ENCODE results near the gene MYT1.
A peak's percentile ranks its signal among the peaks of the same experiment; 100 is the strongest.
"Not testable (repeated sequence)": the region's sequence is repeated elsewhere in the genome, so short reads cannot be mapped to it uniquely, and the experiment has no call there.

Gene MYT1

DNA sequence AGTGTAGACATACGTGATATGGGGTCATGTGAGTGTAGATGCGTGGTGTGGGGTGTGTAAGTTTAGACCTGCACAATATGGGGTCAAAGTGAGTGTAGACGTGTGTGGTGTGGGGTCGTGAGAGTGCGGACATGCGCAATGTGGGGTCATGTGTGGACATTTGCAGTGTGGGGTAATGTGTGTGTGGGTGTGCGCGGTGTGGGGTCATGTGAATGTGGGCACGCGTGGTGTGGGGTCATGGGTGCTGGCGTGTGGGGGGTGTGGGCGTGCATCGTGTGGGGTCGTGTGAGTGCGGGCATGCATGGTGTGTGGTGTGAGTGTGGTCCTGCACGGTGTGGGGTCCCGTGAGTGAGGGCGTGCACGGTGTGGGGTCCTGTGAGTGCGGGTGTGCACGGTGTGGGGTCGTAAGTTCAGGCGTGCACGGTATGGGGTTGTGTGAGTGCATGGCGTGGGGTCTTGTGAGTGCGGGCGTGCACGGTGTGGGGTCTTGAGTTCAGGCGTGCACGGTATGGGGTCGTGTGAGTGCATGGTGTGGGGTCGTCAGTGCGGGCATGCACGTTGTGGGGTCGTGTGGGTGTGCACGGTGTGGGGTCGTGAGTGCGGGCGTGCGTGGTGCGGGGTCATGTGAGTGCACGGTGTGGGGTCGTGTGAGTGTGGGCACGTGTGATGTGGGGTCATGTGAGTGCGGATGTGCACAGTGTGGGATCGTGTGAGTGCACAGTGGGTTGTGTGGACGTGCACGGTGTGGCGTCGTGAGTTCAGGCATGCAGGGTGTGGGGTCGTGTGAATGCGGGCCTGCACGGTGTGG, 105.6 kb downstream of the MYT1 start:
- no peak for DNase-seq (ENCODE audit: low spot score)

DNA sequence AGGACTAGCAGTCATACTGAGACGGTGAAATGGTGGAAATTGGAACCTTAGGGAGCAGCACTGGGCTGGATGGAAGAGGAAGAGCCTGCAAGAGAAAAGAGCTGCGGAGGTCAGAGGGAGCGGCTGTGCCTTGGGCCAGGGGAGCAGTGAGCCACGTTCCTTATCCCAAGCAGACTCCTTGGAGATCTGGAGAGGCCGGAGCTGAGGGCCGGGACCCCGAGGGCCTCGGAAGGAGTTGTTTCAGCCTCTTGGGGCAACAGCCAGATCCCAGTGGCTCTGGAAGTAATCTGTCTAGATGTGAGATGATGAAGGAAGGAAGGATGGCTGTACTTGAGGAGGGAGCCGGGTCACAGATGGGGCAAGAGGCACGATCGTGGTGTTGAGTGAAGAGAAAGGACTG, 107.4 kb downstream of the MYT1 start:
- DNase-seq (ENCODE audit: low spot score), result no peak

DNA sequence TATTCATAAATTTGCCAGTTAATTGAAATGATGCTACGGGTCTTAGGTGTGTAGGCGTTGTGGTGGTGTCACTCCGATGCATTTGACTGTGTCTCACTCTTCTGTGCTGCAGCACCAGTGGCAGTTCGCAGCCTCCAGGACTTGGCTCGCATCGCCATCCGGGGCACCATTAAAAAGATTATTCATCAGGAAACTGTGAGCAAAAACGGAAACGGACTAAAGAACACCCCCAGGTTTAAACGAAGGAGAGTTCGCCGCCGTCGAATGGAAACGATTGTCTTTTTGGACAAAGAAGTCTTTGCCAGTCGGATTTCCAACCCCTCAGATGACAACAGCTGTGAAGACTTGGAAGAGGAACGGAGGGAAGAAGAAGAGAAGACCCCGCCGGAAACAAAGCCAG, 108.9 kb downstream of the MYT1 start:
- no peak for DNase-seq (ENCODE audit: low spot score)

DNA sequence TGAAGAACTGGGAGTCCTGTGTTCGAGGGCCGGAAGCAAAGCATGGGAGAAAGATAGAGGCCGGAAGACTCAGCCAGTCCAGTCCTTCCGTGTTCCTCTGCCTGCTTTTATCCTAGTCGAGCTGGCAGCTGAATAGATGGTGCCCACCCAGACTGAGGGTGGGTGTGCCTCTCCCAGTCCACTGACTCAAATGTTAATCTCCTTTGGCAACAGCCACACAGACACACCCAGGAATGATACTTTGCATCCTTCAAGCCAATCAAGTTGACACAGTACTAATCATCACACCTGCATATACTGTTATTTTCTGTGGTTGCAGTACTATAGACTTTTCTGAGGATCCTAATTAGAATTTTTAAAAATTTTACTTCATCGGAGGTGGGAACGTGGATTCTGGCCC, 112.6 kb downstream of the MYT1 start:
- DNase-seq (ENCODE audit: low spot score), result no peak

DNA sequence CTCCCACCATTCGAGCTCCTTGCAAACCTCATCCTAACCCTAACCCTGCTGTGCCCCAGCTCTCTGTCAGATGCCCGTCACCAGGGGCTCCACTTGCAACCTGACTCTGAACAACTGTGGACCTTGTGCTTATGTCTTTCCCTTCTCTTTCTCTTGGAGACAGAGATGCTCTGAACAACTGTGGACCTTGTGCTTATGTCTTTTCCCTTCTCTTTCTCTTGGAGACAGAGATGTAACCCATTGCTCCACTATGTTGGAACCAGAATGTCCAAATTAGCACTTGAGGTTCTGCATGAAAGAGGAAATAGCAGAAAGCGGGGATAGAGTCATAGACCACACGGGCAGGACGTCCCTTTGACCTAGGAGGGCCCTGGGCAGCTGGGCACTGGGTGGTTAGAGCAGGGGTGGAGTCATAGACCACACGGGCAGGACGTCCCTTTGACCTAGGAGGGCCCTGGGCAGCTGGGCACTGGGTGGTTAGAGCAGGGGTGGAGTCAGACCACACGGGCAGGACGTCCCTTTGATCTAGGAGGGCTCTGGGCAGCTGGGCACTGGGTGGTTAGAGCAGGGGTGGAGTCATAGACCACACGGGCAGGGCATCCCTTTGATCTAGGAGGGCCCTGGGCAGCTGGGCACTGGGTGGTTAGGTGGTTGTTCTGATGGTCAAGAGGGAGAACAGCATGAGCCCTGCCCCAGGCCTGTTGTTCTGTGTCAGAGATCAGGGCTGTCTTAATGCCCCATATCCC, 113.5 kb downstream of the MYT1 start:
- no peak for DNase-seq (ENCODE audit: low spot score)

DNA sequence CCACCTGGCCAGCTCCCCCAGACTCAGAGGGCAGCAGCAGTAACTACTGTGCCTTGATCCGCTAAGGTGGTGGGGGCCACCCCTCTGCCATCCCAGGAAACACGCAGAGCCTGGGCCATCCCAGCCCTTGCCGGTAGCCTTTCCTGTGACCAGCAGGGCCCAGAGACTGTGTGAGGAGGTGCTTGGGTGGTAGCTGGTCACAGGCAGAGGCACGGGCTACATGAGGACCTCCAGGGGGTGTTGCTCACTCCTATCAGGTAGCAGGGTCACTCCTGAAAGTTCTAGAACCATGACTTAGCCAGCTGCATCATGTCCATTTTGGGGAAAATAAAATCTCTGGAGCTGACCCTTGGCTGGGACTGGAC, 114.0 kb downstream of the MYT1 start:
- DNase-seq (ENCODE audit: low spot score), result no peak

DNA sequence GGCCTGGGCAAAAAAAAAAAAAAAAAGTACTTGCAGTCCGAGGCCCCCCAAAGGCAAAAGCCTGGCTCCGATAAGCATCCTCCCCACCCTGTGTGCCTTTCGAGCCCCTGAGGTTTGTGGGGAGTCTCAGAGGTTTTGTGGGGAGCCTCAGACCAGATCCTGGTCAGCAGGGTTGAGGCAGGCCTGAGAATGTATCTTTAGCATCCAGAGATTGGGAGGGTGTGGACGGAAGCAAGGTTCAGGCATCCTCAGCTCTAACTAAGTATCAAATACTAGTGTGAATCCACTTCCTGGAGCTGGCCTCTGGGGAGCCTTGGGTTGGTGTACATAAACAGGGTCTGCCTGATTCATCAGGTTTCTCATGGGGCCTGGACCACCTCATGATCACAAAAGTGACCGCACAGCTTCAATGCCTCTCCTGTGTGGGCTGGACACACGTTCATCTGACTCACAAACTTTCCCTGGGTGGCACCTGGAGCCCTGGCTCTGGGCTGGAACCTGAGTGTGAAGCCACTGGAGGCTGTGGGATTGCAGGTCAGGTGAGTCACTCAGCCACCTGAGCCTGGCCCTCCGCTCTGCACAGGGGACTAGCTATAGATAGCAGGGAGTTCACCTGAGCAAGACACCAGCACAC, 115.7 kb downstream of the MYT1 start:
- no peak for DNase-seq (ENCODE audit: low spot score)

- DNase-seq (ENCODE audit: low spot score), result no peak
These were observed 116.2 kb downstream of the MYT1 start for GRCh38 chr20:64280460-64280843.

DNA sequence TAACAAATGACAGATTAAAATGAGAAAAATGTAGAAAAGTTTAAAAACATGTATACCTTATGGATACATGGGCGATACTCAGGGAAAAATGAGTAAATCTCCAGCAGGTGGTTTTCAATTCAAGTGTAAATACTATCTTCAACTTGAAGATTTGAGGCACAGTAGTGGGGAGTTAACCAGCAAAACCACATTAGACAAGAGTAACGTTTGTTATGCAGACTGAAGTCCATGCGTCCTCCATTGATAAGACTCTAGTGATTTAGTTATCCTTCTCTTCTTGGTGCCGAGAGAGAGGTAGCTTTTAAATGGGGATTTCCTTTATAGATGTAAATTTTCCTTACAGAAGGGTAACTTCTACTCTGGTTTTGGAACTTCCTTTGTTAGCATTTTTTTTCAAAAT, 119.4 kb downstream of the MYT1 start:
- no peak for DNase-seq (ENCODE audit: low spot score)

GRCh38 chr20:64285579-64286446, 121.6 kb downstream of the MYT1 start:
- peak; percentile 71 for DNase-seq (ENCODE audit: low spot score)

GRCh38 chr20:64286447-64287263, 122.4 kb downstream of the MYT1 start:
- DNase-seq (ENCODE audit: low spot score), result not testable (repeated sequence)

- DNase-seq (ENCODE audit: low spot score), result not testable (repeated sequence)
These were observed 123.0 kb downstream of the MYT1 start for GRCh38 chr20:64287264-64287590.

Data from D341Med (cell line).